Hematopoietic multipotent progenitor cell treated with erythropoietin and hydrocortisone succinate and interleukin-3 and kit ligand, for 6 days (in vitro differentiated cells): ENCODE data around the gene CATSPERZ.

Experiments
- DNase-seq: peaks from one replicate; pipeline ENCODE4 v3.0.0-alpha.2; 2015

Gene CATSPERZ

GRCh38 chr11:64285885-64286800 lies 14.0 kb upstream of the CATSPERZ start:
- peak; percentile 74 for DNase-seq

DNA sequence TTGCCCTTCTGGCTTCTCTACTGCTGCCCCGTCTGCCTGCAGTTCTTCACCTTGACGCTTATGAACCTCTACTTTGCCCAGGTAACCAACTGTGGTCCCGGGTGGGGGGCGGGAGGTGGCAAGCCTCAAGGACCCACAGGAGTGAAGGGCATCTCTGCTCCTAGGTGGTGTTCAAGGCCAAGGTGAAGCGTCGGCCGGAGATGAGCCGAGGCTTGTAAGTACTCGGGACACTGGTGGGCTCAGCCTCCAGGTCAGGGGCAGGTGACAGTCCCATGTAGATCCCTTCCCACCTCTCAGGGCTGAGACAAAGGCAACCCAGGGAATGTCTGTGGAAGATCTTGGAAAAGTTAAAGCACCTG lies 13.4 kb upstream of the CATSPERZ start:
- DNase-seq, result no peak

- DNase-seq, result no peak
These were observed 12.3 kb upstream of the CATSPERZ start for GRCh38 chr11:64287676-64288352.

DNA sequence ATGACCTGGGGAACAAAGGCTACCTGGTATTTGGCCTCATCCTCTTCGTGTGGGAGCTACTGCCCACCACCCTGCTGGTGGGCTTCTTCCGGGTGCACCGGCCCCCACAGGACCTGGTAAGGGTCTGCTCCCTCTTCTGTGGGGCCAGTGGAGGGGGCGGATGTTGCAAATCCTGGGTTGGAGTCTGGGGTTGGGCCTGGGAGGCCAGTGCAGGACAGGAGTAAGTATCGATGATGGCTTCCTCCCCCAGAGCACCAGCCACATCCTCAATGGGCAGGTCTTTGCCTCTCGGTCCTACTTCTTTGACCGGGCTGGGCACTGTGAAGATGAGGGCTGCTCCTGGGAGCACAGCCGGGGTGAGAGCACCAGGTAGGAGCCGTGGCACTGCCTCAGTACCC lies 11.8 kb upstream of the CATSPERZ start:
- no peak for DNase-seq

DNA sequence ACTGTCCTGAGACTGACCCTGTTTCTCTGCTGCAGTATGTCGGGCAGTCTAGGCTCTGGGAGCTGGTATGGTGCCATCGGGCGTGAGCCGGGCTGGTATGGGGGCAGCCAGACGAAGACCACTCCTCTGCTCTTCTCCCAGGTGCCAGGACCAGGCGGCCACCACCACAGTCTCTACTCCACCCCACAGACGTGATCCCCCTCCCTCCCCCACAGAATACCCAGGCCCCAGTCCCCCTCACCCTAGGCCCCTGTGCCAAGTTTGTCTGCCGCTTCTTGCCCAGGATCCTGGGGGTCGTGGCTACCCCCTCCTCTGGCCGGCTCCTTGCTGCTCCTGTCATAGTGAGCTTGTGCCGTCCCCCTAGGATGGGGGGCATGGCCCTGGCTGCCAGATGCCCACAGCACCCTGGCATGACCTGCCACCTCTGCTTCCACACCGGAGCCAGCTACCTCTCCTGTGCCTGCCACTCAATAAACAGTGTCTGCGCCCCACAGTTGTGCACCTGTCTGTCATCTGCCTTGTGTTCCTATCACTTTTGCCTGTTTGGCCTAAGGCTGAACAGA lies 11.1 kb upstream of the CATSPERZ start:
- DNase-seq, result no peak

DNA sequence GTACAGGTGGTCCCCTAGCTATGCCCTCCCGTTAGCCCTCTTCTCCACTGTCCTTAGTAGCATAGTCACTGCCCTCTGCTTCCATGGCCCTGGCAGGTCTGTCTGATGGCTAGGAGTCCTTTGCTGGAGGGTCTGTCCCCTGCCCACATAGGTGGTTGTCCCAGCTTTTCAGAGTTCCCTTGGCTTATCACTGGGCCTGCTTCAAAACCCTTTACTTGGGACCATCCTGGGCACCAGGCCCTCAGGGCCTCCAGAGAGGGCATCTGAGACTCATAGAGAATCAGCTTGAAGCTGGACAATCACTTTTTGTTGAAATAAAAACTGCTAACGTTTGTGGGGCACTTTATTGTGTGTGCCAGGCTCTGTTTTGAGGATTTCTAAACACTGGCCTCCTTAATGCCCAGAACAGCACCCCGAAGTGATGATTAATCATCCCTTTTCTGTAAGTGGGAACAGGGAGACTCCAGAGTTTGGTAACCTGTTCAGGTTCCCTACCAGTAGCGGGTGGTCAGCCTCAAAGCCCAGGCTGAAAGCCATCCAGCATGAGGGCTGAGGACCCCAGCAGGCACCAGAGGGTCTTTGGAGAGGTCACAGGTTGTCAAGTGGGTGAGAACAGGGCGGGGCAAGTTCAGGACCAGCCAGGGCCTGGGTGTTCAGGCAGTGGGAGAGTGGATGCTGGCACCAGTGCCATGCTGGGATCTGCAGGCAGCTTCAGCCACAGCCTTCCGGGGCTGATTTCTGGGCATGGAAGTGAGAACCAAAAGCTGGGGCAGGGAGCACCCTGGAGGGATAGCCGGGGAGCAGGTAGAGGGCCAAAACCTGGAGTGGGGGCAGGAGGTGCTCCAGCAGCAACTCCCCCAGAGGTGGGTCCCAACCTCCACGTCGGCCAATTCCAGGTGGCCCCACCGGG lies 9.6 kb upstream of the CATSPERZ start:
- no peak for DNase-seq

DNA sequence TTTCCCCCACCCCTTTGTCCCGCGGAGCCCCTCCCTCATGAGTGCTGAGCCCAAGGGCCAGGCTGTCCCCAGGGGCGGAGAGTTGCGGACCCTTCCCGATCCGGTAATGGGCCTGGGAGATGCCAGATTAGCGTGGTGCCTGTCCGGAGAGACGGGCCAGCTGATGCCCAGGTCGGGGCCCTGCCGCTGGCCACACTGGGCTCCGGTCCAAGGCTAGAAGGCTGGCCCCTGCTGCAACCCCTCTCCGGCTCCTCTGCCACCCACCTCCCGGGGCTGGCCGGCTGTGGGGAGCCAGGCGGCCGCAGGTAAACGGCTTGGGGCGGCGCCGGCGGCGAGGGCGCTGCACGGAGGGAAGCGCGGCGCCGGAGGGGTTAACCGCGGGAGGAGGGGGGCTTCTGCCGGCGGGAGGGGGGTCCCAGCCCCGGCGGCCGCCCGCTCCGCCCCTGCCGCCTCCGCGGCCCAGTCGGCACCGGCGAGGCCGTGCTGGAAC lies 8.9 kb upstream of the CATSPERZ start, which contains the start of gene KCNK4:
KCNK4 (plus strand) TSS at position 41 of the 490 bp plus-strand sequence. CDS start 1,717 bp downstream, outside the sequence.
- DNase-seq, result no peak

DNA sequence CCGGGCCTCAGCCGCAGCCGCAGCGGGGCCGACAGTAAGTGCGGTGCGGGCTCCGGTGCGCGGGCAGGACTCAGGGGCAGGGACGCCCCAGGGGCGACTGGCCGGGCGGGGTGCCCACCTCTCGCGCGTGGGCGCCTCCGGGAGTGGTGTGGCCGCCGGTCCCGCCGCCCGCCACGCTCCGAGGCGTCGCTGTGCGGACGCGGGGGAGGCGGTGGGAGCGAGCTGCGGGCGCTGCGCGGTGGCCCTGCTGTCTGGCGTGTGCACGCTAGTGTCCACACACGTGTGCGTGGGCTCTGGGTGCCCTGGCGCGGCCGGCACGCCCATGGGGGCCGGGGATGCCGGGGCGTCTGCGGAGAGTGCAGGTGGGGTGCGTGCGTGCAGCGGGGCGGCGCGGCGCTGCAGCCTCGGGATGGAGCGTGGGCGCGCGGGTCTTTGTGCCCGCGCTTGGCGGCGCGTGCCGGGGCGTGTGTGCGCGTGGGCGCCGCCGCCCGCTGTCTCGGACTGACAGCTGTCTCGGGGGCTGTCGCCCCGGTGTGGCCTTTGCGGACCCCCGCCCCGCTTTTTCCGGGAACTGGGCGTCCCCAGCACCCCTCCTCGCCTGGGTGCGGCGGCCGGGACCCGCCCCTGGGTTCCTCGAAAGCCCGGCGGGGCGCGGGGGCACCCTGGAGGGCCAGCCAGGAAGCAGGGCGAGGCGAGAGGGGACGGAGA lies 8.3 kb upstream of the CATSPERZ start:
- DNase-seq, result no peak

DNA sequence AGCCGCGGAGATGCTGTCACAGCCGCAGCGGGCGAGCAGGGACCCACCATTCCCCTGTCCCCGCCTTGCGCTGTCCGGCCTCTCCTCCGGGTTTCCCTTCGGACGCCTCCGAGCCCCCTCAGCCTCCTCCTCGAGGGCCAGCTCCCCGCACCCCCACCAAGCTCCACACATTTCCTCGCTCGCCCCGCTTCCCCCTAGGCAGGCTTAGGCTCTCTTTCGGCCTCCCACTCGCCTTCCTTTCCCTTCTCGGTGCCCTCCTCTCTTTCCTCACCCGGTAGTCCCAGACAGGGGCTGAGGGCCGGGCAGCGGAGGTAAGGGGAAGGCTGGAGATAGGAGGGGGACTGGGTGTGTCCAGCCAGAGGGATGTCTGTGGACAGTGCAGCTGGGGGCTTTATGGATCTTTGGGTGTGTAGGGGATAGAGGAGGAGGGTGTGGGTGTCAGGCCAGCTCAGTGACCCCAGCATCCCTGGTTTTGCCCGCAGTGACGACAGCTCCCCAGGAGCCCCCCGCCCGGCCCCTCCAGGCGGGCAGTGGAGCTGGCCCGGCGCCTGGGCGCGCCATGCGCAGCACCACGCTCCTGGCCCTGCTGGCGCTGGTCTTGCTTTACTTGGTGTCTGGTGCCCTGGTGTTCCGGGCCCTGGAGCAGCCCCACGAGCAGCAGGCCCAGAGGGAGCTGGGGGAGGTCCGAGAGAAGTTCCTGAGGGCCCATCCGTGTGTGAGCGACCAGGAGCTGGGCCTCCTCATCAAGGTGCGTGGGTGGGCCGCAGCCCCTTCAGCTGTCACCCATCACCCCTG lies 7.5 kb upstream of the CATSPERZ start:
- DNase-seq, result no peak

DNA sequence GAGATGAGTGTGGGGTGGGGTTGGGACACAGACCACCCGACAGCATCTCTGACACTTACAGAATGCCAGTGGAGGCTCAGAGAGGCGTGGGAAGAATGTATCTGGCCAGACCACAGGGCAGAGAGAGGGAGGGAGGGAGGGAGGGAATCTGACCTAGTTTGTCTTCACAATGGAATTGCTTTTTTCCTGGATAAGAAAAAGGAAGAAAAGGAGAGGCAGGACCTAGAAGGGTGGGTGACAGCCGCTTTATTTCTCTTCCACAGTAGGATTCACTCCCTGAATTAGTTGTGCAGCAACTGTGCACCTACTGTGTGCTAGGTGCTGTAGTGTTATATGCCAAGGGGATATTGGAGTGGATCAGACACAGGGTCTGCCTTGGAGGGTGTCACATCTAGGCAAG lies 5.4 kb upstream of the CATSPERZ start:
- DNase-seq, result no peak

DNA sequence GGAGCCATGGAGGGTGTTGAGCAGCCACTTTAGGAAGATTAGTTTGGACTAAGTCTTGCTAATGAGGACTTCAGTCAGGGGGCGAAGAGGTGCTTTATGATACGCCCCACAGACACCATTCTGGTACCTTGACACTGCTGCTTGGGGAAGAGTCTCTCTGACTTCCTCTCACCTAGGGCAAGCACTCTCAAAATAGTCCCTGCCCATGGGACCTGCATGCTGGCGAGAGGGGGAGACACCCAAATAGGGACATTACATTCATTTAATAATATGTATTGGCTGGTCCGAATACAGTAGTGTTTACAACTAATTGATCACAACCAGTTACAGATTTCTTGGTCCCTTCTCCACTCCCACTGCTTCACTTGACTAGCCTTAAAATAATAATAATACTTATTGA lies 4.4 kb upstream of the CATSPERZ start:
- DNase-seq, result no peak

- no peak for DNase-seq
These were observed 3.9 kb upstream of the CATSPERZ start for GRCh38 chr11:64296236-64296635.

GRCh38 chr11:64296830-64297698 lies 3.1 kb upstream of the CATSPERZ start:
- no peak for DNase-seq

DNA sequence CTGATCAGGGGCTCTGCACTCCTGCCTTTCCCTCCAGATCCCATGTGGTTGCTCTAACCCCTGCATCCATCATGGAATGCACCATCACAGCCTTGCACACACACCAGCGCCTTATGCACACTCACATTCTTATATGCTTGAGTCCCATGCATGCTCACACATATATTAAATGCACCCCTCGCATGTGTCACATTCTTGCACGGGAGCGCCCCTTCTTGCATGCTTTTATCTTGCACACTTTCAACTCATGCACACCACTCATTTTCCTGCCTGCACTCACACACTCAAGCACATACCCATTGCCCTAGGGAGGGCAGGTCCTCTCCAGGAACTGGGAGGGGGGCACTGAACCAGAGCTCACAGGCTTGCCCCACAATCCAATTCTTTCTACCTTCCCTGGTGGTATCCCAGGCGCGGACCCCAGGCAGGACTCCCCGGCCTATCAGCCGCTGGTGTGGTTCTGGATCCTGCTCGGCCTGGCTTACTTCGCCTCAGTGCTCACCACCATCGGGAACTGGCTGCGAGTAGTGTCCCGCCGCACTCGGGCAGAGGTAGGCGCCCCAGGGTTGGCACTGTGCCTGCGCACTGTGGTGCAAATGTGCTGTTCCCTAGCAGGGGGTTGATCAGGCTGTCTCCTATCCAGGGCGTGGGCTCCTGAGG lies 2.3 kb upstream of the CATSPERZ start:
- peak; percentile 65 for DNase-seq

DNA sequence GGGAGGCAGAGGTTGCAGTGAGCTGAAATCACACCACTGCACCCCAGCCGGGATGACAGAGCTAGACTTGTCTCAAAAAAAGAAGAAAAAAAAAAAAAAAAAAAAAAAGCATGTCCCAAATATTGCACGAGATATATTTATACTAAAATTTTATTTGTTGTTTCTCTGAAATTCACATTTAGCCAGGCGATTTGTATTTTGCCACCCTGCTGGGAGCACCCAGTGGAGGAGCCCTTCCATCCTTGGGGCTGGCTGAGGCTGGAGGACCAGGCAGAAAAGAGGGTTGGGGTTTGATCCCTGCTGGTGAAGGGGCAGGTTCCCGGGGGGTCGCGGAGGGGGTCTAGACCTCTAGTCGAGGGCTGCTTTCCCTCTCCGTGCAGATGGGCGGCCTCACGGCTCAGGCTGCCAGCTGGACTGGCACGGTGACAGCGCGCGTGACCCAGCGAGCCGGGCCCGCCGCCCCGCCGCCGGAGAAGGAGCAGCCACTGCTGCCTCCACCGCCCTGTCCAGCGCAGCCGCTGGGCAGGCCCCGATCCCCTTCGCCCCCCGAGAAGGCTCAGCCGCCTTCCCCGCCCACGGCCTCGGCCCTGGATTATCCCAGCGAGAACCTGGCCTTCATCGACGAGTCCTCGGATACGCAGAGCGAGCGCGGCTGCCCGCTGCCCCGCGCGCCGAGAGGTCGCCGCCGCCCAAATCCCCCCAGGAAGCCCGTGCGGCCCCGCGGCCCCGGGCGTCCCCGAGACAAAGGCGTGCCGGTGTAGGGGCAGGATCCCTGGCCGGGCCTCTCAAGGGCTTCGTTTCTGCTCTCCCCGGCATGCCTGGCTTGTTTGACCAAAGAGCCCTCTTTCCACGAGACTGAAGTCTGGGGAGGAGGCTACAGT lies 952 bp upstream of the CATSPERZ start:
- peak; percentile 44 for DNase-seq

DNA sequence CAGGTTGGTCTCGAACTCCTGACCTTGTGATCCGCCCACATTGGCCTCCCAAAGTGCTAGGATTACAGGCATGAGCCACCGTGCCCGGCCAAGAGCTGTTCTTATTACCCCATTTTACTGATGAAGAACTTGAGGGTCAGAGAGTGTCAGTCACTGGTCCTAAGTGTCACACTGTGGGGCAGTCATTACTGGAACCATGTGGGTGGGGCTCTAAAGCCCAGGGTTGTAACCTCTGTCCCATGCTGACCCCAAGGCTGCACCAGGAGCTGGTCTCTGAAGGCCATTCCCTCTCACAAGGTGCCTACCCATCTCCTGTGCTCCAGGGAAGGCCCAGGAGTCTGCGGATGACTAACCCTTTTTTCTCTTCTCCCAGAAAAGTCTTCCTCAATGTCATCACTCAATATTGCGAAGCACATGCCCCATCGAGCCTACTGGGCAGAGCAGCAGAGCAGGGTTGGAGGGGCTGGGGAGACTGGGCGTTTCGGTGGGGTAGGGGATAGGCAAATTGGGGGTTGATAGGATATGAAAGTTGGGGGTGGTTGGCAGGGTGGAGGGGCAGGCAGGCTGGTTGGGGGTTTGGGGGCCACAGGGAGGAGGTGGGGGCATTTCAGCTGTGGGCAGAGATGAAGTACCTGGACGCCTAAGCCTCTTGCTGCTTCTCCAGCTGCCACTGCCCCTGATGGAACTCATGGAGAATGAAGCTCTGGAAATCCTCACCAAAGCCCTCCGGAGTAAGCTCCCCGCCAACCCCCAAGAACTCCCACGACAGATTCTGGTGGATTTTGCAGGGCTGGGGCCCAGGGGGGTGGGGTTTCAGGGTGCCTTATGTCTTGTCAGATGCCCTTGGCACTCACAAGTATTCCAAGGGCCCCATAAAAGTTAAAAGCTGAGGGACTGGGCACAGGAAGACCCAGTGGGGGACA lies 3.2 kb downstream of the CATSPERZ start:
- DNase-seq, result no peak

- DNase-seq, result no peak
These were observed 3.8 kb downstream of the CATSPERZ start for GRCh38 chr11:64304032-64304315.
